C1 segment of cervical spinal cord (tissue), 14 donors: ENCODE measurements around the gene ZSCAN26.
"Not testable (repeated sequence)": the region's sequence is repeated elsewhere in the genome, so short reads cannot be mapped to it uniquely, and the experiment has no call there.

Experiments used
- DNase-seq, 14 donors: peaks; one replicate each; lab custom pipeline; 2025; lab: John Stamatoyannopoulos, UW

Gene ZSCAN26

DNA sequence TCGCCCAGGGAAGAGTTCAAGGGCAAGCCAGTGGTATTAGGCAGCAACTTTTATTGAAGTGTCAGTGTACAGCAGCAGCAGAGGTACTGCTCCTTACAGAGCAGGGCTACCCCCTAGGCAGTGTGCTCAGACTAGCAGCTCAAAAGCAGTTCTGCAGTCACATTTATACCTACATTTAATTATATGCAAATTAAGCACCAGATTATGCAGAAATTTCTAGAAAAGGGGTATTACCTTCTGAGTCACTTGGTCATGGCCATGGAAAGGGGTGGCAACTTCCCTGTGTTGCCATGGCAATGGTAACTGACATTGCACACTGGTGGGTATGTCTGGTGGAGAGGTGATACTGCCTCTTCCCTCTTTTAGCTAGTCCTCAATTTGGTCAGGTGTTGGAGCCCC lies 12.8 kb upstream of the ZSCAN26 start:
- DNase-seq = no peak

DNA sequence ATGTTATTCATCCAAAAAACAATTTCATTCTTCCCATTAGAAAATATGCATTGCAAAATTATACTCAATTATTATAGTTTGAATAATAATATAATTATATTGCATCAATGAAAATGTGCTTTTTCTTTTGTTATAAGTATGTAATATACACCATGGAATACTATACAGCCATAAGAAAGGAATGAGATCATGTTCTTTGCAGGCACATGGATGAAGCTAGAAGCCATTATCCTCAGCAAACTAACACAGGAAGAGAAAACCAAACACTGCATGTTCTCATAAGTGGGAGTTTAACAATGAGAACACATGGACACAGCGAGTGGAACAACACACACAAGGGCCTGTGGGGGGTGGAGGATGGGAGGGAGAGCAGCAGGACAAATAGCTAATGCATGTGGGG lies 9.9 kb upstream of the ZSCAN26 start:
- DNase-seq = no peak

DNA sequence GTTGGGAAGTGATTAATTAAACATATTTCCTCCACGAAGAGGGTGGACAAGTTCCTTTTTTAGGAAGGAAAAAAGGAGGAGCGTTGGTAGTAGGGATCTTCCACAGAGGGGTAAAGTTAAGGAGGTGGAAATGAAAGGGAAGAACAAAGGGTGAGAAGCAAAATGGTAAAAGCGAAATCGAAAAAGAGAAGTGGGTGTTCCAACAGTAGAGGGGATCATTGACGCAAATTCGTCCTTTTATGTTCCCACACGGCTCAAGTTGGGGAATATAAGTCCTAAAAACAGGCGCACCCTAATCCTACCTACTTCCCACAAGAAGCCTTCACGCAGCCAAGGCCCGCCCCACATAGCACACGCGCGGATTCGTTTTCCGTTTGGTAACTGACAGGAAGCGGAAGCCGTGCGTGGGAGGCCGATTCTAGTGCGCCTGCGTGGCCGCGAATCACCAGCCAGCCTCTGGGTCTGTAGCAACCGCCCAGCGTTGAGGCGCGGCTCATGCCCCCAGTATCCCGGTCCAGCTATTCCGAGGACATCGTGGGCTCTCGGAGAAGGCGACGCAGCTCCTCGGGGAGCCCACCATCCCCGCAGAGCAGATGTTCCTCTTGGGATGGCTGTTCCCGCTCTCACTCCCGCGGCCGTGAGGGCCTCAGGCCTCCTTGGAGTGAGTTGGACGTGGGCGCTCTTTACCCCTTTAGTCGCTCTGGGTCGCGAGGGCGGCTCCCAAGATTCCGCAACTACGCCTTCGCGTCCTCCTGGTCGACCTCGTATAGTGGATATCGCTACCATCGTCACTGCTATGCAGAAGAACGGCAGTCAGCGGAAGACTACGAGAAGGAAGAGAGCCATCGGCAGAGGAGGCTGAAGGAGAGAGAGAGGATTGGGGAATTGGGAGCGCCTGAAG lies 7.8 kb upstream of the ZSCAN26 start, which contains the start of gene NKAPL:
Gene NKAPL, plus strand, starts transcription at position 421 of the 901 bp plus-strand sequence. Its CDS starts 75 bp downstream, at position 496.
- DNase-seq = peak in 12 of 14 donors; percentile 11 to 75 (median 44)

DNA sequence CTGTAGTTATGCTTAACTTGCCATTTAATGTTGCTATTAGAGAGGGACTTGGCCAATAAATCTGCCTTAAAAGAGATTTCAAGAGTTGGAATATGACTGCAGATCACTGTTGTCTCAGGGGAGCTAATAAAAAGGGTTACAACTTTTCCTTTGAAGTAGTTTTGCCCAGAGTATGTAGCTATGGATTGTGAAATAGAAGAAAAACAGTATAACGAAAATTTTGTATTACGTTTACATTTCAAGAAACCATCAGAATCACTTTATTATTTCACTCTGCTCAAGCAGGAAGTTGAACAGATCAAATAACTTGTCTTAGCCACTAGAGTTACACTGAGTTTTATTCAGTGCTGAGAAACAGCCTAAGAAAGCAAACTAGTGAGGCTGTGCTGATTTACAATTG lies 3.0 kb upstream of the ZSCAN26 start:
- DNase-seq = no peak

DNA sequence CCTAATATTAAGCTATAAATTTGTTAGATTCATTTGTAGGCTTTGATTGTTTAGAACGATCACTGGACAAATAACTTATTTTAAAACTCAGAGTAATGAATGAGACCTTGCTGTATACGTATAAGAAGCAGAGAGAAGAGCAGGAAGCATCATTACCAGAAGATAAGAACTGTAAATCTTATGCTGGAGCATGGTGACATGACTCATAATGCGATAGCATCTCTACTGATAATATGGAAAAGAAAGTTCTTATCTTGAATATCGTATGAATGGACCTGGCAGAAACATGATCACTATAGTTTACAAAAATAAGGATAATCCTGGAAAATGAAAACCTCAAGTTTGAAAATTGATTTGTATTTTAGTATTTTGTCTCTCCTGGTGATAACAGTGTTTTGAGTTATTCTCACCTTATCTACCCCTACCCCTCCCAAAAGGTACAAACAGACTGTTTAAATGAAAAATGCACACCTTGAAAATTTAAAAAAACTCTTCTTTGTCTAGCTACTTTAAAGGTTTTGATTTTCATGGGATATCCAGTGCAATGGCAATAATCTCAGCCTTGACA lies 2.0 kb upstream of the ZSCAN26 start:
- no peak for DNase-seq

DNA sequence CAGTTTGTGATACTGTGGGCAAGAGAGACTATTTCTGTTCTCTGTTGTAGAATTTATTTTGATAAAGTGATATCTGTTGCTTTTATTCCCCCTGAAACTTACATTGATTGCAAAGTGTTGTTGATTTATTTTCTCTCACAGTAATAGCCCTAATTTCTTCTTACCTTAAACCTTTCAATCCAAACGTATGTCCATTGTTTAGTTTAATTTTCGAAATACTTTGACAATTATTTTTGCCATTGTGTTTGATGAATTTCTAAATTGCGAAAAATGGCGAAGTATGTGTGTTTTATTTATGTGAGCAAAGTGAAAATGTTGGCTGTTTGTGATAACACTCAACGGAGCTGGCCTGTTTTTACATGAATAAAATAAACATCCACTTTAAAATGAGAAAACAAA lies 381 bp upstream of the ZSCAN26 start:
- DNase-seq = no peak

DNA sequence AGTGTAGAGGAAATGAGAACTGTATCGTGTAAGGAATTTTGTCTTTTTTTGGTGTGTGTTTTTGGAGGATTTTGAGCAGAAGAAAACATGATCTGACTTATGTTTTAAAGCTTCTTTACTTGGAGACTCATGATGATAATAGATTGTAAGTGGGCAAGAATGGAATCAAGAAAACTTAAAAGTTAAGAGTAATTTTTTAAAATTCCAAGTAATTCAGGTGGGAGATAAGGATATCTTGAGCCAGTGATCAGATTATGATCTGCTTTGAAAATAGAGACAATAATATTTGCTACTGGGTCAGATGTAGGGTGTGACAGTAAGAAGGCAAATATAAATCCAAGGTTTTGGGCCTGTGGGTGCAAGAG lies 734 bp downstream of the ZSCAN26 start:
- DNase-seq = no peak

DNA sequence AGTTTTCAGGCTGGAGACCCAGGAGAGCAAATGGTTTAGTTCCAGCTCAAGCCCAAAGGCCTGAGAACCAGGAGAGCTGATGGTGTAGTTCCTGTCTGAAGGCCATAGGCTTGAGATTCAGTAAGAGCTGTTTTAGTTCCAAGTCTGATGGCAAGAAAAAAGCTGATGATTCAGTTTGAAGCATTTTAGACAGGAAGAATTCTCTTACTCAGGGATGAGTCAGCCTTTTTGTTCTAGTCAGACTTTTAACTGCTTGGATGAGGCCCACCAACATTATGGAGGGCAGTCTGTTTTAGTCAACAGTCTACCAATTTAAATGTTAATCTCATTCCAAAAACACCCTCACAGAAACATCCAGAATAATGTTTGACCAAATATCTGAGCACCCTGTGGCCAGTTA lies 2.5 kb downstream of the ZSCAN26 start:
- no peak for DNase-seq

DNA sequence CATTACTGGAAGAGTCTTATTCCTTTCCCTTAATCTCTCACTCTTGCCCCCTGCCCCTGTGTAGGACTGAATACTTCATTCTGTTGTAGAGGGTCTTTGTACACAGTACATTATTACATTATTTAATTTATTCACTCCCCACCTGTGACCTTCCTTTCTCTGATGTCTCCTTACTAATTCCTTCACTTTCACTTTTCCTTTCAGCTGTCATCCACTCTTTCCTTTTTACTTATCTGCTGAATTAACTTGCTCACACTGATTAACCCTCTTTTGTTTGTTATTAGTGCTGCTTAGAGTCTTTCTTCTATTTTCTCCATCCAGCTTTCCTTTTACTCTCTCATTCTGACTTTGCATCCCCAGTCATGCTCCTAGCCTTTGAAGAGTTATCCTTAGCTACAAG lies 7.9 kb downstream of the ZSCAN26 start:
- DNase-seq = no peak

DNA sequence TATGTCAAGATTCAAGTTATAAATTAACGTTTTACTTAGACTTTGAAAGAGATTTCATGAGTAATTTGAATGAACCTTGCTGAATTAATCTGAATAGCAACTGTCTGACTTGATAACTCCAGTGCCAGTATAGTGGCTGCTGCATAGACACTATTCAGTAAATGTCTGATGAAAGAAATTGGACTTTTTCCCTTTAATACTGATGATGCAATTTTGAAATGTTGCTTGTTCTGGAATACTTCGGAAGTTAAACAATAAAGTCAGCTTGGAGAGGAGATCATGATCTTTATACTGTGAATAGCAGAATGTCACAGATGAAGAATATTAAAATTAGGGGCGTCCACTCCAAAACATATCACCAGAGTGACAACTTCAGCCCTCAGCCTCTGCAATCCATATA lies 10.8 kb downstream of the ZSCAN26 start:
- no peak for DNase-seq

DNA sequence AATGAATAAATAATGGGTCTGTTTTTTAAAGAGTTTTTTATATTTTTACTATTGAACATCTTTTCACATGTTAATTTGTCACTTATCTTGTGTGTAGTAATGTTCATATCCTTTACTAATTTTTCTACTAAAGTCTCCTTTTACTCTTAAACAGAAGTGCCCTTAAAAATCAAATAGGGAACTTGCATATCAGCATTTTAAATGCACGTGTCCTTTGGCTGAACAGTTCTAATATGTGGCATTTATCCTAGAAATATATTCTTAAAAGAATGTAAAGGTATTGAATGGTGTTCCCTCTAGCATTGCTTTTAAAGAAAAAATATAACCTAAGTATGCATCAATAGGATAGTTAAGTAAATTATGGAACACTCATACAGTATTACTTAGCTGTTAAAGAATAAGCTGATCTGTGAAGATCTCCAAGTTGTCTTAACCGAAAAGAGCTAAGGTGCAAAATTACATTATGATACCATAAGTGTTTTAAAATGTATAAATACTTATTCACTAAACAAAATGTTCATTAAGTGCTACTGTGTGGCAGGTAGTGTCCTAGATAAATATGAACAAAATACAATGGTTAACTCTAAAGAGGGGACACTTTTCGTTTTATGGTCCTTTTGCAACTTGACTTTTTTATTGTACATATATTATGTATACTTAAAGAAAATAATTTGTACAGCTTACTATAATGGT lies 13.8 kb downstream of the ZSCAN26 start:
- DNase-seq = no peak

DNA sequence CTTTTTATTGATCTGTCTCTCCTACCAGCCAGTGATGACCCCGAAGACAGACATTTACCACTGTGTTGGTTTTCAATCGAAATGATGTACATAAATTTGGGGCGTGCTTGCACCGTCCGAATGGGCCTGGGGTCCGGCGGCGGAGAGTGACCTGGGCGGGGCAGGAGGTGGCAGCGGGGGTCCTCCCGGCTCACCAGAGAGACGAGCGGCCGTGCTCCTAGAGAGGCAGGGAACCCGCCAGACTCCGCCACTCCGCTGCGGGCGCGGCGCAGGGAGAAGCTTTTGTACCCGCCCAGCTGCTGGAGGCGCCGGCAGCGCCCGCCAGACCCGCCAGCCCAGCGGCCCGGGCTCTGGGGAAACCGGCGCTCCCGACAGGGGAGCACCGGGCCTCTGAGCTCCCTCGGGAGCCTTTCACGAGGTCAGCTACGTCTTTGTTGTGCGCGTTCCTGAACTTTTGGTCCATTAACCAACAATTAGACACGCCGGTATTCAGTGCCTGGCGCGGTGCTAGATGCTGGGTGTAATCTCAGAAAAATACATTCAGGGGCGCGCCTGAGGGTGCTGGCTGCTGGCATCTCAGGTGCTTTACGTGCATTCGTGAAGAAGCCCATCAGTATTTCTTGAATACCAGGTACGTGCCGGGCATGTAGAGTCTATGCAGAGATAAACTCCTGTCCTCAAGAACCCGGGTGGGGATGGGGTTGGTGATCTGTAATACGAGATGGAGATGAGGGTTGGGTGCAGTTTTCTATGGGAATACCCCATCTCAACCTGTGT lies 14.5 kb downstream of the ZSCAN26 start, which contains the start of gene PGBD1:
Gene PGBD1, plus strand, starts transcription at position 285 of the 777 bp plus-strand sequence. CDS start 2,242 bp downstream, outside the sequence.
- DNase-seq = peak in 12 of 14 donors; percentile 10 to 66 (median 34)

DNA sequence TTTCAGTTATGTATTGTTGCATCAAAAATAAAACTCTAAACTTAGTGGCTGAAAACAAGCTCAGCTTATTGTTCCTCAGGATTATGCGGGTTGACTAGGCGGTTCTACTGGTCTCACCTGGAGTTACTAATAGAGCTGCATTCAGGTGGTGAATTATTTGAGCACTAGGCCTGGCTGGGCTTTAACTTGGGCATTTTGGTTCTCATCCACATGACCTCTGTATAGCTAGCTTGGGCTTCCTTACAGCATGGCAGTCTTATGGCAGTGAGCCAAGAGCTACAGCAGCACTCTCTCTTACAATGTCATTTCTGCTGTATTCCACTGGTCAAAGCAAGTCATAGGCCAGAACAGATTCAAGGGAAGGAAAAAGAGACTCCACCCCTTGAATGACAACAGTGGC lies 16.0 kb downstream of the ZSCAN26 start:
- no peak for DNase-seq

DNA sequence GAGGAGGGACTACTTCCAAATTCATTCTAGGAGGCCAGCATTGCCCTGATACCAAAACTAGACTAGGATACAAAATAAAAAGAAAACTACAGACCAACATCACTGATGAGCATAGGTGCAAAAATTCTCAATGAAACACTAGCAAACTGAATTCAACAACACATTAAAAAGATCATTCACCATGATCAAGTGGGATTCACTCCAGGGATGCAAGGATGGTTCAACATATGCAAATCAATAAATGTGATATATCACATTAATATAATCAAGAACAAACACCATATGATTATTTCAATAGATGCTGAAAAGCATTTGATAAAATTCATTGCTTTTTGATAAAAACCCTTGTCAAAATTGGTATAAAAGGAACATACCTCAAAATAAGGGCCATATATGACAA lies 24.6 kb downstream of the ZSCAN26 start:
- DNase-seq = no peak

DNA sequence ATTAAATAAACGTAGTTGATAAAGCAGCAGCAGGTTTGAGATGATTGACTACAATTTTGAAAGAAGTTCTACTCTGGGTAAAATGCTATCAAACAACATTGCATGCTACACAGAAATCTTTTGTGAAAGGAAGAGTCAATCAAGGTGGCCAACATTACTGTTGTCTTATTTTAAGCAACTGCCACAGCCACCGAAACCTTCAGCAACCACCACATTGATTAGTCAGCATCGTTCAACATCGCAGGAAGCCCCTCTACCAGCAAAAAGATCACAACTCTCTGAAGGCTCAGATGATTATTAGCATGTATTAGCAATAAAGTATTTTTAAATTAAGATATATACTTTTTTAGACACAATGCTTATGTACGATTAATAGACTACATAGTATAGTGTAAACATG lies 28.4 kb downstream of the ZSCAN26 start:
- no peak for DNase-seq

DNA sequence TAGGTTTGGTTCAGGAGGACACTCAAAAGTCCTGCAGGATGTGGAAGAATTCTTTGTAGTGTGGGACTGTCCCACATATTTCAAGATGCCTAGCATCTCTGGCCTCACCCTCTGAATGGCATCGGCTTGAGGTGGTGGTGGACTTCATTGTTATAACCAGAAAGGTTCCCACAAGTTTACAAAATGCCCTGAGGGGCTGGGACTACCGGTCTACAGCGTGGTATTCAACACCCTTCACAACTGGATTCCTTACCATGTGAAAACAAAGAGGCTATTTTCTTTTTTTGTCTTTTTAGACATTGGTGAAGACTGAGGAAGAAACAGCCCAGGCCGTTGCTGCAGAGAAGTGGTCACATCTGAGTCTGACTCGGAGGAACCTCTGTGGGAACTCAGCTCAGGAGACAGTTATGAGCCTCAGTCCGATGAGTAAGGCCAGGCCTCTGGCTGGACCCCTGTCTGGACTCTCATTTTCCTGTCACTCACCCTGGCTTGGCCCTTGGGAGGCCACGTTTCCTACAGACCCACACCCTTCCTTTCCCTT lies 29.6 kb downstream of the ZSCAN26 start:
- DNase-seq = no peak

DNA sequence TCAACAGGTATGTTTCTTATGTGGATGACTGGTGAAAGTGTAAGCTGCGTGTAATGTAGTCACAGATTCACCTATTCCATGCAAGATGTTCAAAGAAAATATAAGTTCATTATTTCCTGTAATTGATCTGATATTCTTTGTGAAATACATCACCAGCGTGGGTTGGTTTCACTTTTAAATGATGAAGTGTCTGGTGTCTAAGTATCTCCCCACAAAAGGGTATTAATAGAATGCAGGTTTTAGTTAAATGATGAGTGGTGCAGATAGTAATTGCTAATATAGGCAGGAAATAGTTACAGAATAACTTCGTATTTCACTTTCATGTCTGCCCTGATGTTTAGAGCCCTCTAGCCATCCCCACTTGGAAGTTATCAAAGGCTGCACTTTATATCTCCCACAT lies 36.6 kb downstream of the ZSCAN26 start:
- DNase-seq = no peak

DNA sequence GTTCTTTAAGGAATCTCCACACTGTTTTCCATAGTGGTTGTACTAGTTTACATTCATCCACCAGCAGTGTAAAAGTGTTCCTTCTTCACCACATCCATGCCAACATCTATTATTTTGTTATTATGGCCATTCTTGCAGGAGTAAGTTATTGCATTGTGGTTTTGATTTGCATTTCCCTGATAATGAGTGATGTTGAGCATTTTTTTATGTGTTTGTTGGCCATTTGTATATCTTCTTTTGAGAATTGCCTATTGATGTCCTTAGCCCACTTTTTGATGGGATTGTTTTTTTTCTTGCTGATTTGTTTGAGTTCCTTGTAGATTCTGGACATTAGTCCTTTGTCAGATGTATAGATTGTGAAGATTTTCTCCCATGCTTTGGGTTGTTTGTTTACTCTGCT lies 39.4 kb downstream of the ZSCAN26 start:
- DNase-seq = not testable (repeated sequence)

DNA sequence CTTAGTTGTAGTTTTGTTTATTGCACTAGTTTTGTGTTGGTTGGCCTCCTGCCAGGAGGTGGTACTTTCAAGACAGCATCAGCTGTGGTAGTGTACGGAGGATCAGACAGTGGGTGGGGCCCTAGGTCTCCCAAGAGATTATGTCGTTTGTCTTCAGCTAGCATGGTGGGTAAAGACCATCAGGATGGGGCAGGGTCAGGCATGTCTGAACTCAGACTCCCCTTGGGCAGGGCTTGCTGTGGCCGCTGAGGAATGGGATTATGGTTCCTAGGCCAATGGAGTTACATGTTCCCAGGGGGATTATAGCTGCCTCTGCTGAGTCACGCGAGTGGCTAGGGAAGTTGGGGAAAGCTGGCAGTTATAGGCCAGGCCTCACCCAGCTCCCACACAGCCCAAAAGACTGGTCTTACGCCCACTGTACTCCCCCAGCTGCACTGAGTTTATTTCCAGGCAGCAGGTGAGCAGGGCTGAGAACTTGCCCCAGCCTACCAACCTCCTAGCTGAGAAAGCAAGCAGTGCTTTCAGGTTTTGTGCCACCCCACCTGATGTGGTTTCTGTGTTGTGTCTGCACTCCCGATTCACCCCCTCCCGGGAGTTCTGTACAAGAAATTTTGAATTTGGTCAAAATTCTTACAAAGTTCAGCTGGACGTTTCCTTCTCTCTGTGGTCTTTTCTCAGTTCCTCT lies 44.3 kb downstream of the ZSCAN26 start:
- DNase-seq = no peak

DNA sequence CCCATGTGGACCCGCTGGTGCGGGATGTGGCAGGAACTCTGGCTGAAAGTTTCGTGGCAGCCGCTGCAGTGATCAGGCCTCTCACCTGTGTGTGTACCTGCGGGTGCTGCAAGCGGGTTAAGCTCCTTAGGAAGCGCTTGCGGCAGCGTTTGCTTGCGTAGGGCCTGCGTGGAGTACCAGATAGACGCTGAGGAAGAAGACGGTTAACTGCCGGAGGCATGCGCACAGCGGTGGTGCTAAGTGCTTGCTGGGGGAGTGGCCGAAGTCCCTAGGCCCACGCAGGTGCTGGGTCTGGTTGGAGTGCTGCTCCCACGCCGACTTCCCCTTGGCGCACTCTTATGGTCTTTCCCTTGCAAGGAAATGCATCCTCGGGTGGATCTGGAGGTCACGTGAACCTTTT lies 46.0 kb downstream of the ZSCAN26 start:
- DNase-seq = no peak

DNA sequence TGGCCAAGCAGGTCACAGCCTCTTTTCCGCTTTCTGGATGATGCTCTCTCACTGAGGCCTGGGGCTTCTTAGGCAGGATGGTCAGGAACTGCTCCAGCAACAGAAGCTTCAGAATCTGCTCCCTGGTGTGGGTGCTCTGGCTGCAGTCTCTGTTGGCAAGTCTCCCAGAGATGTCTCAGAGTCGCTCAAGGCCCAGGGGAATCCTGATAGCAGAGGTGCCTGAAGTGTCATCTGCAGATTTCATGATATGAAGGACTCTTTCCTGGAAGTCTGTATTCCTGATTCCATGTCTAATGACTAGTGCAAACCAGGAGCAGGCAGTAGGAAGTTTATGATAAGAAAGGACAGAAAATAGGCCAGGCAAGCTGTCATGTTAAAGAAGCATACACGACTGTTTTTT lies 48.7 kb downstream of the ZSCAN26 start:
- no peak for DNase-seq
